Stimulated activated CD4-positive, alpha-beta T cell treated with anti-CD3 and anti-CD28 coated beads, Interleukin-4, amount 100 ng/mL, for 4 hours (primary cell): Measurements from ENCODE around the gene NDC1.
"Not testable (repeated sequence)": the region's sequence is repeated elsewhere in the genome, so short reads cannot be mapped to it uniquely, and the experiment has no call there.

ENCODE experiments used
- DNase-seq, 2 experiments: peaks; one replicate each; pipeline ENCODE4 v3.0.0-alpha.2; 2020

Gene NDC1

GRCh38 chr1:53821380-53821779 is 16.7 kb downstream of the NDC1 start:
- DNase-seq: no peak

- DNase-seq: no peak
Measured at GRCh38 chr1:53819387-53819786, 18.7 kb downstream of the NDC1 start.

GRCh38 chr1:53816584-53816983 is 21.5 kb downstream of the NDC1 start:
- DNase-seq: not testable (repeated sequence)

GRCh38 chr1:53815484-53815883 is 22.6 kb downstream of the NDC1 start:
- DNase-seq: not testable (repeated sequence)

GRCh38 chr1:53811414-53811851 is 26.7 kb downstream of the NDC1 start:
- DNase-seq: no peak

- DNase-seq: no peak
Measured at GRCh38 chr1:53810497-53810896, 27.6 kb downstream of the NDC1 start.

- DNase-seq: no peak
Measured at GRCh38 chr1:53810007-53810406, 28.1 kb downstream of the NDC1 start.

- DNase-seq: no peak
Measured at GRCh38 chr1:53807916-53808315, 30.2 kb downstream of the NDC1 start.

- DNase-seq: no peak
Measured at GRCh38 chr1:53804791-53805505, 33.1 kb downstream of the NDC1 start.

GRCh38 chr1:53804181-53804580 is 33.9 kb downstream of the NDC1 start:
- DNase-seq: no peak

- no peak for DNase-seq
Measured at GRCh38 chr1:53800621-53801020, 37.5 kb downstream of the NDC1 start.

GRCh38 chr1:53799141-53799540 is 39.0 kb downstream of the NDC1 start:
- DNase-seq: no peak

- DNase-seq: no peak
Measured at GRCh38 chr1:53792806-53793205, 45.3 kb downstream of the NDC1 start.

- no peak for DNase-seq
Measured at GRCh38 chr1:53787655-53788054, 50.4 kb downstream of the NDC1 start.

- DNase-seq: no peak
Measured at GRCh38 chr1:53783056-53783455, 55.0 kb downstream of the NDC1 start.

- DNase-seq: no peak
Measured at GRCh38 chr1:53781654-53782053, 56.4 kb downstream of the NDC1 start.

GRCh38 chr1:53777272-53777671 is 60.8 kb downstream of the NDC1 start:
- no peak for DNase-seq

GRCh38 chr1:53771648-53772047 is 66.4 kb downstream of the NDC1 start:
- no peak for DNase-seq

- DNase-seq: no peak
Measured at GRCh38 chr1:53769780-53770179, 68.3 kb downstream of the NDC1 start.

- DNase-seq: no peak
Measured at GRCh38 chr1:53769184-53769583, 68.9 kb downstream of the NDC1 start.

GRCh38 chr1:53766831-53767405 is 71.2 kb downstream of the NDC1 start:
- DNase-seq: no peak

- no peak for DNase-seq
Measured at GRCh38 chr1:53766194-53766742, 71.8 kb downstream of the NDC1 start.

GRCh38 chr1:53765657-53766056 is 72.4 kb downstream of the NDC1 start:
- no peak for DNase-seq

GRCh38 chr1:53763911-53764310 is 74.2 kb downstream of the NDC1 start:
- DNase-seq: no peak

GRCh38 chr1:53763461-53763860 is 74.6 kb downstream of the NDC1 start:
- DNase-seq: no peak
